K562 (cell line): ENCODE measurements around the gene LRRC7. TPM values are rescaled to one million over a fixed set of nuclear protein-coding genes. Genes with fewer than 3 reads are reported as not detected.

Source experiments
- MITF ChIP-seq: IDR thresholded peaks from 2 replicates; pipeline ENCODE4 v1.6.1; 2014; ENCODE audit warnings: antibody characterized with exemption
- SMC3 ChIP-seq: conservative IDR thresholded peaks from 2 replicates; pipeline ENCODE4 v1.6.1; 2011; ENCODE audit warnings: low read depth, low read length, improper control_type of control experiment; ENCODE audit not compliant: insufficient read depth
- ZFP91 ChIP-seq: sonication (generic); formaldehyde crosslinking; IDR thresholded peaks from 2 replicates; pipeline ENCODE4 v1.8.0; 2022; ENCODE audit warnings: mild to moderate bottlenecking, missing genetic modification reagents
- polyA plus RNA-seq, 8 experiments: library from polyadenylated mRNA; depleted of rRNA in 4 of 8; stranded (reverse) in 5 of 8; unstranded in 3 of 8; fragments of >200 nt; fragmentation: Nextera tagmentation in 2 of 8; fragmentation: Illumina TruSeq in 1 of 8; extraction: Ambion mirVana in 2 of 8; extraction: Trizol in 1 of 8; gene quantifications; 2 replicates each; pipeline versions ENCODE4 v1.2.1 to v1.2.3, GENCODE V29; 2011 to 2014; ENCODE audit warnings: inconsistent platforms in 1 of 8, missing spikeins in 1 of 8
- total RNA-seq, 7 experiments: library from RNA; depleted of rRNA in 6 of 7; stranded (reverse); fragments of >200 nt in 6 of 7; fragmentation: Illumina TruSeq in 2 of 7; extraction: Trizol in 2 of 7; gene quantifications; 2 replicates each; pipeline versions ENCODE4 v1.2.1 to v1.2.3, GENCODE V29; 2011 to 2021; ENCODE audit warnings: low replicate concordance in 1 of 7
- TF ChIP-seq, protein P1 (sequence below), 3 experiments: IDR thresholded peaks in 2 of 3; conservative IDR thresholded peaks in 1 of 3; 2 replicates each; pipeline ENCODE4 v1.5.1; 2011 to 2012; ENCODE audit warnings: low read length in 3 of 3, mild to moderate bottlenecking in 3 of 3, control low read depth in 2 of 3, improper control_type of control experiment in 1 of 3, inconsistent platforms in 1 of 3, low read depth in 1 of 3, mixed read lengths in 1 of 3, moderate library complexity in 1 of 3; ENCODE audit not compliant: insufficient read depth in 2 of 3

The LRRC7 gene
- total and polyA plus RNA-seq, 9 of the 15 experiments (the other 6 are each of a cell fraction or from before 2014, with no cell fraction given): 0.09 to 0.94 (median 0.49) TPM

- no peak for TF ChIP-seq ZFP91 (CRISPR knock-in tag)
- TF ChIP-seq, protein P1, sequence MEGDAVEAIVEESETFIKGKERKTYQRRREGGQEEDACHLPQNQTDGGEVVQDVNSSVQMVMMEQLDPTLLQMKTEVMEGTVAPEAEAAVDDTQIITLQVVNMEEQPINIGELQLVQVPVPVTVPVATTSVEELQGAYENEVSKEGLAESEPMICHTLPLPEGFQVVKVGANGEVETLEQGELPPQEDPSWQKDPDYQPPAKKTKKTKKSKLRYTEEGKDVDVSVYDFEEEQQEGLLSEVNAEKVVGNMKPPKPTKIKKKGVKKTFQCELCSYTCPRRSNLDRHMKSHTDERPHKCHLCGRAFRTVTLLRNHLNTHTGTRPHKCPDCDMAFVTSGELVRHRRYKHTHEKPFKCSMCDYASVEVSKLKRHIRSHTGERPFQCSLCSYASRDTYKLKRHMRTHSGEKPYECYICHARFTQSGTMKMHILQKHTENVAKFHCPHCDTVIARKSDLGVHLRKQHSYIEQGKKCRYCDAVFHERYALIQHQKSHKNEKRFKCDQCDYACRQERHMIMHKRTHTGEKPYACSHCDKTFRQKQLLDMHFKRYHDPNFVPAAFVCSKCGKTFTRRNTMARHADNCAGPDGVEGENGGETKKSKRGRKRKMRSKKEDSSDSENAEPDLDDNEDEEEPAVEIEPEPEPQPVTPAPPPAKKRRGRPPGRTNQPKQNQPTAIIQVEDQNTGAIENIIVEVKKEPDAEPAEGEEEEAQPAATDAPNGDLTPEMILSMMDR (IDR thresholded peaks at IDR 0.05 in 2 of 3, conservative IDR thresholded peaks at IDR 0.05 in 1 of 3; ENCODE audit: insufficient read depth in 2 of 3, low read depth in 1 of 3, low read length in 3 of 3): no peak
- TF ChIP-seq MITF: no peak
- TF ChIP-seq SMC3: no peak
- TF ChIP-seq, all 486 proteins: peak for 0
Observed at GRCh38 chr1:70168283-70168682, 600.6 kb downstream of the LRRC7 start (continued).
